Peyer's patch (tissue), 4 donors: ENCODE data around the gene DNAJB9.
A peak's percentile ranks its signal among the peaks of the same experiment; 100 is the strongest.

Experiments used
- POLR2A ChIP-seq, 2 donors: fragments of 450-650 bp; IDR thresholded peaks; one replicate each; pipeline ENCODE4 v1.5.1; 2017; ENCODE audit warnings: antibody characterized with exemption in 2 of 2, mild to moderate bottlenecking in 2 of 2, moderate library complexity in 2 of 2
- TF ChIP-seq, protein P1 (sequence below), 6 experiments: fragments of 450-650 bp in 4 of 6; fragments of 200-600 bp in 2 of 6; sonication (generic) in 1 of 6; IDR thresholded peaks; one replicate each; pipeline ENCODE4 v1.5.1; 2017 to 2019; ENCODE audit warnings: antibody characterized with exemption in 6 of 6, mild to moderate bottlenecking in 3 of 6, moderate library complexity in 1 of 6

DNA sequence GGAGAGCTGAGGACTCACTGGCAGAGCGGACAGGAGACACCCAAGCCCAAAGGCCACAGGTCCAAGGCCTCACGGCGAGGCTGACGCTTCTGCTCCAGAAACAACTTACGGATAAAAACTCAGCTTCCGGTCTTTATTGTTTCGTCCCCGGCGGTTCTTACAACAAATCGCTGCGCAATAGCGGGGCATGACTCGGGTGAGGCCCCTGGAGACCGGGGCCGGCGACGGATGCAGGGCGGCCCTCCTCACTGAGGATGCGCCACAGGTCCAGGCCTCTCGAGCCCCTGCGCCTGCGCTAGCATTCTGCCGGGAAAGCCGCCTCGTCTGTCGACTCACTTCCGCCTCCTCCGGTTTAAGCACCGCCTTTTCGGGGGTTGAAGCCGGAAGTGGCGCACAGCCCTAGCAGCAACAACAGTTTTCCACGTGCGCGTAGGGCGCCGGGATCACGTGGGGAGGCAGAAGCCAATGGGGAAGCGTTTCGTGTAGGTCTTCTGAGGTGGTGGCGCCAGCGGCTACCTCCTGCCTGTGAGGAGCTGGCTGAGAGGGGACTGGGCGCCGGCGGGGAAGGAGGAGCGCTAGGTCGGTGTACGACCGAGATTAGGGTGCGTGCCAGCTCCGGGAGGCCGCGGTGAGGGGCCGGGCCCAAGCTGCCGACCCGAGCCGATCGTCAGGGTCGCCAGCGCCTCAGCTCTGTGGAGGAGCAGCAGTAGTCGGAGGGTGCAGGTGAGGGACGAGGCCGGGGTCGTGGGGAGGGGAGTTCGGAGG is at the start of gene DNAJB9, which contains the start of gene THAP5:
- TF ChIP-seq POLR2A (IDR thresholded peaks at IDR 0.05), result peak; percentile 91 to 97
- TF ChIP-seq, protein P1, sequence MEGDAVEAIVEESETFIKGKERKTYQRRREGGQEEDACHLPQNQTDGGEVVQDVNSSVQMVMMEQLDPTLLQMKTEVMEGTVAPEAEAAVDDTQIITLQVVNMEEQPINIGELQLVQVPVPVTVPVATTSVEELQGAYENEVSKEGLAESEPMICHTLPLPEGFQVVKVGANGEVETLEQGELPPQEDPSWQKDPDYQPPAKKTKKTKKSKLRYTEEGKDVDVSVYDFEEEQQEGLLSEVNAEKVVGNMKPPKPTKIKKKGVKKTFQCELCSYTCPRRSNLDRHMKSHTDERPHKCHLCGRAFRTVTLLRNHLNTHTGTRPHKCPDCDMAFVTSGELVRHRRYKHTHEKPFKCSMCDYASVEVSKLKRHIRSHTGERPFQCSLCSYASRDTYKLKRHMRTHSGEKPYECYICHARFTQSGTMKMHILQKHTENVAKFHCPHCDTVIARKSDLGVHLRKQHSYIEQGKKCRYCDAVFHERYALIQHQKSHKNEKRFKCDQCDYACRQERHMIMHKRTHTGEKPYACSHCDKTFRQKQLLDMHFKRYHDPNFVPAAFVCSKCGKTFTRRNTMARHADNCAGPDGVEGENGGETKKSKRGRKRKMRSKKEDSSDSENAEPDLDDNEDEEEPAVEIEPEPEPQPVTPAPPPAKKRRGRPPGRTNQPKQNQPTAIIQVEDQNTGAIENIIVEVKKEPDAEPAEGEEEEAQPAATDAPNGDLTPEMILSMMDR (IDR thresholded peaks at IDR 0.05), result no peak
